Mesendoderm (in vitro differentiated cells): ENCODE measurements around the gene DNAH7.

Experiments
- DNase-seq: peaks from one replicate; pipeline ENCODE4 v3.0.0; 2013
- H2AK5ac ChIP-seq: 2 replicates; pipeline ENCODE4 v1.6.1; 2013; ENCODE audit warnings: low read length, inconsistent platforms
- H2BK120ac ChIP-seq: 2 replicates; pipeline ENCODE4 v1.6.1; 2013; ENCODE audit warnings: low read depth, mild to moderate bottlenecking, low read length, moderate library complexity, mixed read lengths
- H2BK15ac ChIP-seq: replicated peaks from 2 replicates; pipeline ENCODE4 v1.6.1; 2013; ENCODE audit warnings: low read depth, mild to moderate bottlenecking, moderate library complexity
- H2BK5ac ChIP-seq: 2 replicates; pipeline ENCODE4 v1.6.1; 2013; ENCODE audit warnings: low read length, inconsistent platforms
- H3K18ac ChIP-seq: 2 replicates; pipeline ENCODE4 v1.6.1; 2013; ENCODE audit warnings: mild to moderate bottlenecking, low read length, mixed read lengths
- H3K23ac ChIP-seq: one replicate; pipeline ENCODE4 v1.6.1; 2013; ENCODE audit warnings: low read length
- H3K27ac ChIP-seq: 2 replicates; pipeline ENCODE4 v1.5.1; 2013; ENCODE audit warnings: low read depth, mild to moderate bottlenecking, inconsistent platforms, low read length, moderate library complexity
- H3K27me3 ChIP-seq: 2 replicates; pipeline ENCODE4 v1.6.1; 2013; ENCODE audit warnings: low read length, control low read depth, mild to moderate bottlenecking, inconsistent platforms; ENCODE audit not compliant: insufficient read depth, poor library complexity
- H3K36me3 ChIP-seq: 2 replicates; pipeline ENCODE4 v1.6.1; 2013; ENCODE audit warnings: low read length, inconsistent platforms; ENCODE audit not compliant: control insufficient read depth, insufficient read depth
- H3K4ac ChIP-seq: one replicate; pipeline ENCODE4 v1.6.1; 2013; ENCODE audit warnings: low read depth, mild to moderate bottlenecking, low read length, moderate library complexity
- H3K4me1 ChIP-seq: 2 replicates; pipeline ENCODE4 v1.6.1; 2013; ENCODE audit warnings: low read depth, low read length, inconsistent platforms; ENCODE audit not compliant: control insufficient read depth
- H3K4me2 ChIP-seq: 2 replicates; pipeline ENCODE4 v1.6.1; 2013; ENCODE audit warnings: low read length
- H3K4me3 ChIP-seq: 2 replicates; pipeline ENCODE4 v1.5.1; 2013; ENCODE audit warnings: mild to moderate bottlenecking, low read length
- H3K56ac ChIP-seq: one replicate; pipeline ENCODE4 v1.6.1; 2013; ENCODE audit warnings: low read length
- H3K79me1 ChIP-seq: 2 replicates; pipeline ENCODE4 v1.6.1; 2013; ENCODE audit warnings: low read length, inconsistent platforms
- H3K79me2 ChIP-seq: 2 replicates; pipeline ENCODE4 v1.6.1; 2013; ENCODE audit warnings: mild to moderate bottlenecking, low read length; ENCODE audit not compliant: control insufficient read depth, insufficient read depth
- H3K9ac ChIP-seq: 2 replicates; pipeline ENCODE4 v1.6.1; 2013; ENCODE audit warnings: low read length, inconsistent platforms
- H4K5ac ChIP-seq: one replicate; pipeline ENCODE4 v1.6.1; 2013; ENCODE audit warnings: low read length
- H4K8ac ChIP-seq: one replicate; pipeline ENCODE4 v1.6.1; 2013; ENCODE audit warnings: low read depth, mild to moderate bottlenecking, control low read depth, low read length, moderate library complexity
- WGBS: extraction: QIAGEN DNeasy Blood & Tissue Kit; methylation state at CpG from one replicate; pipeline ENCODE4 v1.1.7; 2013; ENCODE audit warnings: low lambda C conversion rate, missing lambda C conversion rate; ENCODE audit not compliant: insufficient coverage; ENCODE audit errors: extremely low coverage; 5-methylcytosine and 5-hydroxymethylcytosine counted together

The DNAH7 gene

GRCh38 chr2:195732574-195732973 is 336.1 kb downstream of the DNAH7 start:
- Histone ChIP-seq H4K5ac (no peak overlapping the region), H3K27me3 (no peaks in the 10 kb centered on the region), H3K18ac (no peak overlapping the region), H4K8ac (no peak overlapping the region), H2BK120ac (no peak overlapping the region), H3K79me2 (no peaks in the 10 kb centered on the region), H3K4me1 (no peaks in the 10 kb centered on the region), H3K4me2 (no peak overlapping the region), H3K23ac (no peak overlapping the region), H2BK5ac (no peak overlapping the region), H2AK5ac (no peak overlapping the region), H3K9ac (no peak overlapping the region), H3K27ac (no peak overlapping the region), H2BK15ac (no peak overlapping the region), H3K4me3 (no peak overlapping the region), H3K56ac (no peak overlapping the region), H3K4ac (no peak overlapping the region), H3K36me3 (no peaks in the 10 kb centered on the region), H3K79me1 (no peaks in the 10 kb centered on the region)
- no peak for DNase-seq
- whole genome bisulfite sequencing = no CpG with 5 or more reads among the region's 1 CpG

- Histone ChIP-seq H3K27me3 (no peaks in the 10 kb centered on the region), H3K23ac (no peak overlapping the region), H3K4me2 (no peak overlapping the region), H3K79me2 (no peaks in the 10 kb centered on the region), H3K4ac (no peak overlapping the region), H3K56ac (no peak overlapping the region), H4K5ac (no peak overlapping the region), H3K79me1 (no peaks in the 10 kb centered on the region), H3K36me3 (no peaks in the 10 kb centered on the region), H2BK120ac (no peak overlapping the region), H3K27ac (no peak overlapping the region), H2BK5ac (no peak overlapping the region), H3K9ac (no peak overlapping the region), H3K4me3 (no peak overlapping the region), H2BK15ac (no peak overlapping the region), H3K4me1 (no peaks in the 10 kb centered on the region), H4K8ac (no peak overlapping the region), H2AK5ac (no peak overlapping the region), H3K18ac (no peak overlapping the region)
- DNase-seq = no peak
- no CpG with 5 or more reads among the region's 3 CpGs for WGBS
These were observed 337.7 kb downstream of the DNAH7 start for GRCh38 chr2:195730912-195731311.

GRCh38 chr2:195727106-195727505 is 341.5 kb downstream of the DNAH7 start:
- Histone ChIP-seq H3K27ac (no peak overlapping the region), H3K79me1 (no peaks in the 10 kb centered on the region), H3K4ac (no peak overlapping the region), H3K79me2 (no peaks in the 10 kb centered on the region), H3K9ac (no peak overlapping the region), H3K23ac (no peak overlapping the region), H2BK120ac (no peak overlapping the region), H2BK15ac (no peak overlapping the region), H2AK5ac (no peak overlapping the region), H3K4me3 (no peak overlapping the region), H3K56ac (no peak overlapping the region), H2BK5ac (no peak overlapping the region), H4K8ac (no peak overlapping the region), H3K4me1 (no peaks in the 10 kb centered on the region), H3K4me2 (no peak overlapping the region), H3K27me3 (no peaks in the 10 kb centered on the region), H3K18ac (no peak overlapping the region), H4K5ac (no peak overlapping the region), H3K36me3 (no peaks in the 10 kb centered on the region)
- no peak for DNase-seq
- WGBS = no CpG with 5 or more reads among the region's 4 CpGs

- Histone ChIP-seq H3K4me2 (no peak overlapping the region), H3K4me3 (no peak overlapping the region), H3K27ac (no peak overlapping the region), H4K8ac (no peak overlapping the region), H3K23ac (no peak overlapping the region), H3K18ac (no peak overlapping the region), H3K4ac (no peak overlapping the region), H3K79me1 (no peaks in the 10 kb centered on the region), H2BK15ac (no peak overlapping the region), H2BK5ac (no peak overlapping the region), H3K56ac (no peak overlapping the region), H3K4me1 (no peaks in the 10 kb centered on the region), H3K36me3 (no peaks in the 10 kb centered on the region), H3K9ac (no peak overlapping the region), H2AK5ac (no peak overlapping the region), H2BK120ac (no peak overlapping the region), H3K79me2 (no peaks in the 10 kb centered on the region), H4K5ac (no peak overlapping the region), H3K27me3 (no peaks in the 10 kb centered on the region)
- no CpG with 5 or more reads among the region's 1 CpG for WGBS
- no peak for DNase-seq
These were observed 346.6 kb downstream of the DNAH7 start for GRCh38 chr2:195722075-195722474.

GRCh38 chr2:195721042-195721441 is 347.6 kb downstream of the DNAH7 start:
- H3K4me3 ChIP-seq = no peak overlapping the region
- no peak overlapping the region for H2BK15ac ChIP-seq
- H2AK5ac ChIP-seq = no peak overlapping the region
- H3K23ac ChIP-seq = no peak overlapping the region
- no peak overlapping the region for H3K4me2 ChIP-seq
- no peaks in the 10 kb centered on the region for H3K79me2 ChIP-seq
- no peaks in the 10 kb centered on the region for H3K79me1 ChIP-seq
- no peaks in the 10 kb centered on the region for H3K36me3 ChIP-seq
- H3K18ac ChIP-seq = no peak overlapping the region
- H2BK5ac ChIP-seq = no peak overlapping the region
- H2BK120ac ChIP-seq = no peak overlapping the region
- no peak overlapping the region for H3K9ac ChIP-seq
- DNase-seq = no peak
- no peak overlapping the region for H3K4ac ChIP-seq
- no peak overlapping the region for H4K5ac ChIP-seq
- H3K56ac ChIP-seq = no peak overlapping the region
- WGBS = no CpG with 5 or more reads among the region's 2 CpGs
- H3K4me1 ChIP-seq = no peaks in the 10 kb centered on the region
- no peak overlapping the region for H4K8ac ChIP-seq
- H3K27me3 ChIP-seq = no peaks in the 10 kb centered on the region
- H3K27ac ChIP-seq = no peak overlapping the region

GRCh38 chr2:195716466-195716865 is 352.2 kb downstream of the DNAH7 start:
- no CpG with 5 or more reads among the region's 4 CpGs for WGBS
- Histone ChIP-seq H3K4me1 (no peaks in the 10 kb centered on the region), H2BK5ac (no peak overlapping the region), H3K36me3 (no peaks in the 10 kb centered on the region), H4K8ac (no peak overlapping the region), H2AK5ac (no peak overlapping the region), H3K4me2 (no peak overlapping the region), H3K79me1 (no peaks in the 10 kb centered on the region), H3K4ac (no peak overlapping the region), H3K56ac (no peak overlapping the region), H3K27ac (no peak overlapping the region), H3K18ac (no peak overlapping the region), H3K27me3 (no peaks in the 10 kb centered on the region), H2BK120ac (no peak overlapping the region), H3K9ac (no peak overlapping the region), H2BK15ac (no peak overlapping the region), H4K5ac (no peak overlapping the region), H3K79me2 (no peaks in the 10 kb centered on the region), H3K4me3 (no peak overlapping the region), H3K23ac (no peak overlapping the region)
- no peak for DNase-seq
